Measurements from ENCODE around the gene TTYH2. TPM values are rescaled to one million over a fixed set of nuclear protein-coding genes. Genes with fewer than 3 reads are reported as not detected.

TTYH2 gene
- total RNA-seq, 1 donor from 2014 or later = 0.69 TPM

- peaks cover 65% of the 10 kb centered on the region for H3K27me3 Mint-ChIP-seq
- no peak for DNase-seq (ENCODE audit: low spot score, unreplicated experiment)
- H3K4me1 Mint-ChIP-seq (ENCODE audit: low read depth) = peaks cover 10% of the 10 kb centered on the region
- peaks cover 6% of the 10 kb centered on the region for H3K36me3 Mint-ChIP-seq (ENCODE audit: insufficient read depth)
- TF ChIP-seq, protein P1, sequence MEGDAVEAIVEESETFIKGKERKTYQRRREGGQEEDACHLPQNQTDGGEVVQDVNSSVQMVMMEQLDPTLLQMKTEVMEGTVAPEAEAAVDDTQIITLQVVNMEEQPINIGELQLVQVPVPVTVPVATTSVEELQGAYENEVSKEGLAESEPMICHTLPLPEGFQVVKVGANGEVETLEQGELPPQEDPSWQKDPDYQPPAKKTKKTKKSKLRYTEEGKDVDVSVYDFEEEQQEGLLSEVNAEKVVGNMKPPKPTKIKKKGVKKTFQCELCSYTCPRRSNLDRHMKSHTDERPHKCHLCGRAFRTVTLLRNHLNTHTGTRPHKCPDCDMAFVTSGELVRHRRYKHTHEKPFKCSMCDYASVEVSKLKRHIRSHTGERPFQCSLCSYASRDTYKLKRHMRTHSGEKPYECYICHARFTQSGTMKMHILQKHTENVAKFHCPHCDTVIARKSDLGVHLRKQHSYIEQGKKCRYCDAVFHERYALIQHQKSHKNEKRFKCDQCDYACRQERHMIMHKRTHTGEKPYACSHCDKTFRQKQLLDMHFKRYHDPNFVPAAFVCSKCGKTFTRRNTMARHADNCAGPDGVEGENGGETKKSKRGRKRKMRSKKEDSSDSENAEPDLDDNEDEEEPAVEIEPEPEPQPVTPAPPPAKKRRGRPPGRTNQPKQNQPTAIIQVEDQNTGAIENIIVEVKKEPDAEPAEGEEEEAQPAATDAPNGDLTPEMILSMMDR (IDR thresholded peaks at IDR 0.05; ENCODE audit: unreplicated experiment) = no peak
- no peak overlapping the region for H3K27ac Mint-ChIP-seq
- no peaks in the 10 kb centered on the region for H3K9me3 Mint-ChIP-seq (ENCODE audit: low read depth)
- H3K4me3 Mint-ChIP-seq (ENCODE audit: low read depth) = no peak overlapping the region
Measured at GRCh38 chr17:74215342-74215727, 2.0 kb downstream of the TTYH2 start.

- TF ChIP-seq, protein P1 (IDR thresholded peaks at IDR 0.05; ENCODE audit: unreplicated experiment) = no peak
- Mint-ChIP-seq H3K27me3 (peaks cover 61% of the 10 kb centered on the region), H3K4me1 (ENCODE audit: low read depth) (peaks cover 9% of the 10 kb centered on the region), H3K4me3 (ENCODE audit: low read depth) (no peak overlapping the region), H3K27ac (no peak overlapping the region), H3K36me3 (ENCODE audit: insufficient read depth) (peaks cover 3% of the 10 kb centered on the region), H3K9me3 (ENCODE audit: low read depth) (no peaks in the 10 kb centered on the region)
- DNase-seq (ENCODE audit: low spot score, unreplicated experiment) = no peak
Measured at GRCh38 chr17:74216505-74216904, 3.1 kb downstream of the TTYH2 start.

- Mint-ChIP-seq H3K9me3 (ENCODE audit: low read depth) (no peaks in the 10 kb centered on the region), H3K36me3 (ENCODE audit: insufficient read depth) (no peaks in the 10 kb centered on the region), H3K4me1 (ENCODE audit: low read depth) (peaks cover 5% of the 10 kb centered on the region), H3K27ac (no peak overlapping the region), H3K27me3 (peaks cover 54% of the 10 kb centered on the region), H3K4me3 (ENCODE audit: low read depth) (no peak overlapping the region)
- TF ChIP-seq, protein P1 (IDR thresholded peaks at IDR 0.05; ENCODE audit: unreplicated experiment) = no peak
- DNase-seq (ENCODE audit: low spot score, unreplicated experiment) = no peak
Measured at GRCh38 chr17:74217037-74217730, 3.8 kb downstream of the TTYH2 start.

DNA sequence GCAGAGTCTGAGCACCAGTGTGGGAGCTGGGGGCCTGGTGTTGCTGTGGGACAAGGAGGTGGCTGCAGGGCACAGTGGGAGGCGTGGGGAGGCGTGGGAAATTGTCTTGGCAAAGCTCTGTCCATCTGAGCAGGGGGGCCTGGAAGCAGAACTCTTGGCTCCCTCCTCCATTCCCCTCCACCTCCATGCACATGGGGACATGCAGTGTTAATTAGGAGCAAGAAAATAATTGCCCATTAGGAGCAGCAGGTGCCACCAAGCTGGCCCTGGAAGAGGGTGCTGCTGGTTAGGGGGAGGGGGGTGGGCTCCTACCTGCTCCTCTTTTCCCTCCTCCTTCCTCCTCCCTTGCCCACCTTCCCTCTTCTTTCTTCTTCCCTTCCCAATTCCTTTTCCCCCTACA, 4.5 kb downstream of the TTYH2 start:
- TF ChIP-seq, protein P1 (IDR thresholded peaks at IDR 0.05; ENCODE audit: unreplicated experiment) = no peak
- peaks cover 47% of the 10 kb centered on the region for H3K27me3 Mint-ChIP-seq

DNA sequence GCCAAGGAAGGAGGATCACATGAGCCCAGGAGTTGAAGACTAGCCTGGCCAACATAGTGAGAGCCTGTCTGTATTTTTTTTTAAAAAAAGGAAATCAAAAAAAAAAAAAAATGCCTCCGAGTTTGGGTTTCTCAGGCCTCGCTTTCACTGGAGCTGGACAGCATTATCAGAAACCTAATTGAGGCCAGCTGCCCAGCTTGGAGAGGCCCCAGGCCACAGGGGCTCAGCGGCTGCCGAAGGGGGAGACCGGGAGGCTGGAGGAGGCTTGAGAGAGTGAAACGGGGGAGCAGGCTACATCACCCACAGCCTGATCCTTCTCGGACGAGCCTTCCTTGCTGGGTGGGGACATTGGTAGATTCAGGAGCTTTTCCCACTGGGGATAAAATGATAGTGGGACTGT, 5.1 kb downstream of the TTYH2 start:
- Mint-ChIP-seq H3K27ac (no peak overlapping the region), H3K36me3 (ENCODE audit: insufficient read depth) (no peaks in the 10 kb centered on the region), H3K4me1 (ENCODE audit: low read depth) (no peaks in the 10 kb centered on the region), H3K9me3 (ENCODE audit: low read depth) (no peaks in the 10 kb centered on the region), H3K4me3 (ENCODE audit: low read depth) (no peak overlapping the region), H3K27me3 (peaks cover 41% of the 10 kb centered on the region)
- DNase-seq (ENCODE audit: low spot score, unreplicated experiment) = no peak
- TF ChIP-seq, protein P1 (IDR thresholded peaks at IDR 0.05; ENCODE audit: unreplicated experiment) = no peak

More for the DNA sequence above, 4.5 kb downstream of the TTYH2 start:
- Mint-ChIP-seq H3K9me3 (ENCODE audit: low read depth) (no peaks in the 10 kb centered on the region), H3K36me3 (ENCODE audit: insufficient read depth) (no peaks in the 10 kb centered on the region), H3K4me3 (ENCODE audit: low read depth) (no peak overlapping the region), H3K4me1 (ENCODE audit: low read depth) (peaks cover 3% of the 10 kb centered on the region), H3K27ac (peak overlapping the region; percentile 57)
- no peak for DNase-seq (ENCODE audit: low spot score, unreplicated experiment)
